OCI-LY3 (cell line): ENCODE data around the gene NTHL1.

Experiments
- EZH2phosphoT487 ChIP-seq: fragments of 200-600 bp; shearing (Covaris generic); IDR thresholded peaks from 2 replicates; pipeline ENCODE4 v1.6.1; 2018; ENCODE audit warnings: antibody characterized with exemption, mixed run types, low read depth
- TF ChIP-seq, protein P1 (sequence below): fragments of 200-600, 300-600 bp; sonication (generic); IDR thresholded peaks from 2 replicates; pipeline ENCODE4 v1.5.1; 2014; ENCODE audit warnings: antibody characterized with exemption, low read length, low read depth

- TF ChIP-seq, protein P1, sequence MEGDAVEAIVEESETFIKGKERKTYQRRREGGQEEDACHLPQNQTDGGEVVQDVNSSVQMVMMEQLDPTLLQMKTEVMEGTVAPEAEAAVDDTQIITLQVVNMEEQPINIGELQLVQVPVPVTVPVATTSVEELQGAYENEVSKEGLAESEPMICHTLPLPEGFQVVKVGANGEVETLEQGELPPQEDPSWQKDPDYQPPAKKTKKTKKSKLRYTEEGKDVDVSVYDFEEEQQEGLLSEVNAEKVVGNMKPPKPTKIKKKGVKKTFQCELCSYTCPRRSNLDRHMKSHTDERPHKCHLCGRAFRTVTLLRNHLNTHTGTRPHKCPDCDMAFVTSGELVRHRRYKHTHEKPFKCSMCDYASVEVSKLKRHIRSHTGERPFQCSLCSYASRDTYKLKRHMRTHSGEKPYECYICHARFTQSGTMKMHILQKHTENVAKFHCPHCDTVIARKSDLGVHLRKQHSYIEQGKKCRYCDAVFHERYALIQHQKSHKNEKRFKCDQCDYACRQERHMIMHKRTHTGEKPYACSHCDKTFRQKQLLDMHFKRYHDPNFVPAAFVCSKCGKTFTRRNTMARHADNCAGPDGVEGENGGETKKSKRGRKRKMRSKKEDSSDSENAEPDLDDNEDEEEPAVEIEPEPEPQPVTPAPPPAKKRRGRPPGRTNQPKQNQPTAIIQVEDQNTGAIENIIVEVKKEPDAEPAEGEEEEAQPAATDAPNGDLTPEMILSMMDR, result no peak
- TF ChIP-seq EZH2phosphoT487, result no peak
These were observed 38.0 kb upstream of the NTHL1 start for GRCh38 chr16:2085669-2086068.
